OCI-LY3 (cell line): ENCODE results near the gene TMC2.

Experiments used
- H2AFZ ChIP-seq: fragments of 200-600, 300-600 bp; shearing (Covaris generic); 2 replicates; pipeline ENCODE4 v1.6.0; 2014; ENCODE audit warnings: antibody characterized with exemption, low read depth, low read length
- H3K27ac ChIP-seq: fragments of 200-600, 300-600 bp; sonication (generic); 2 replicates; pipeline ENCODE4 v1.5.1; 2014; ENCODE audit warnings: mild to moderate bottlenecking, low read length, moderate library complexity, mixed read lengths
- H3K27me3 ChIP-seq: fragments of 200-600, 300-600 bp; sonication (generic); 2 replicates; pipeline ENCODE4 v1.6.1; 2014; ENCODE audit warnings: low read depth, low read length, mixed read lengths
- H3K36me3 ChIP-seq: fragments of 200-600, 300-600 bp; sonication (generic); replicated peaks from 2 replicates; pipeline ENCODE3; 2014; ENCODE audit warnings: low read depth, low read length, mixed read lengths
- H3K4me1 ChIP-seq: fragments of 300-600, 200-600 bp; sonication (generic); 2 replicates; pipeline ENCODE4 v1.6.1; 2014; ENCODE audit warnings: low read length, mixed read lengths
- H3K4me2 ChIP-seq: fragments of 200-600, 300-600 bp; sonication (generic); 2 replicates; pipeline ENCODE4 v1.6.1; 2014; ENCODE audit warnings: low read length, mixed read lengths
- H3K4me3 ChIP-seq: fragments of 300-600, 200-600 bp; sonication (generic); 2 replicates; pipeline ENCODE4 v1.5.1; 2014; ENCODE audit warnings: antibody characterized with exemption, mild to moderate bottlenecking, low read length, moderate library complexity
- H3K79me2 ChIP-seq: fragments of 300-600, 200-600 bp; shearing (Covaris generic); 2 replicates; pipeline ENCODE4 v1.6.1; 2014; ENCODE audit warnings: mild to moderate bottlenecking, low read length, mixed read lengths
- H3K9ac ChIP-seq: fragments of 300-600, 200-600 bp; shearing (Covaris generic); 2 replicates; pipeline ENCODE4 v1.6.0; 2014; ENCODE audit warnings: mild to moderate bottlenecking, low read length, moderate library complexity
- H3K9me3 ChIP-seq: fragments of 200-600, 300-600 bp; shearing (Covaris generic); 2 replicates; pipeline ENCODE4 v1.6.1; 2014; ENCODE audit warnings: low read length, mixed read lengths; ENCODE audit not compliant: insufficient read depth
- H4K20me1 ChIP-seq: fragments of 200-600, 300-600 bp; sonication (generic); 2 replicates; pipeline ENCODE4 v1.6.1; 2016; ENCODE audit warnings: low read length, mixed read lengths; ENCODE audit not compliant: insufficient read depth
- EZH2phosphoT487 ChIP-seq: fragments of 200-600 bp; shearing (Covaris generic); IDR thresholded peaks from 2 replicates; pipeline ENCODE4 v1.6.1; 2018; ENCODE audit warnings: antibody characterized with exemption, mixed run types, low read depth
- TF ChIP-seq, protein P1 (sequence below): fragments of 200-600, 300-600 bp; sonication (generic); IDR thresholded peaks from 2 replicates; pipeline ENCODE4 v1.5.1; 2014; ENCODE audit warnings: antibody characterized with exemption, low read length, low read depth

The TMC2 gene

DNA sequence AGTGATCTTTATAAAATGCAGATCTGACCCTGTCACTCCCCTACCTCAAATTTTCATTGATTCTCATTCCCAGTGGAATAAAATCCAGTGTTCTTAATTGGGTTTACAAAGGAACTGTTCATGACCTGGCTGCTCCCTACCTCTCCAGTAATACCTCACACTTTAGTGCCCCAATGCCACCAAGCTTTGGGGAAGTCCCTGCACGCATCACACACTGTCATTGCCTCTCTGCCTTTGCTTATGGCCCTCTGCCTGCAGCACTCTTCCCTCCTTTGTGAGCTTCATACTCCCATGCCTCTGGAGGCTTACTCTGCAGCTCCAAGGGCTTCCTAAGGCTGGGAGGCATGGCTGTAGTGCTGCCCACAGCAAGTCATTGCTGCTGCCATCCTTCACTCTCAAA lies 57.4 kb downstream of the TMC2 start:
- Histone ChIP-seq H3K36me3 (no peaks in the 10 kb centered on the region), H3K9ac (no peak overlapping the region), H3K4me2 (no peak overlapping the region), H3K27ac (no peak overlapping the region), H3K4me1 (no peaks in the 10 kb centered on the region), H2AFZ (no peak overlapping the region), H3K27me3 (peaks cover 18% of the 10 kb centered on the region), H3K4me3 (no peak overlapping the region), H3K79me2 (no peaks in the 10 kb centered on the region), H4K20me1 (no peaks in the 10 kb centered on the region), H3K9me3 (no peaks in the 10 kb centered on the region)
- TF ChIP-seq, protein P1, sequence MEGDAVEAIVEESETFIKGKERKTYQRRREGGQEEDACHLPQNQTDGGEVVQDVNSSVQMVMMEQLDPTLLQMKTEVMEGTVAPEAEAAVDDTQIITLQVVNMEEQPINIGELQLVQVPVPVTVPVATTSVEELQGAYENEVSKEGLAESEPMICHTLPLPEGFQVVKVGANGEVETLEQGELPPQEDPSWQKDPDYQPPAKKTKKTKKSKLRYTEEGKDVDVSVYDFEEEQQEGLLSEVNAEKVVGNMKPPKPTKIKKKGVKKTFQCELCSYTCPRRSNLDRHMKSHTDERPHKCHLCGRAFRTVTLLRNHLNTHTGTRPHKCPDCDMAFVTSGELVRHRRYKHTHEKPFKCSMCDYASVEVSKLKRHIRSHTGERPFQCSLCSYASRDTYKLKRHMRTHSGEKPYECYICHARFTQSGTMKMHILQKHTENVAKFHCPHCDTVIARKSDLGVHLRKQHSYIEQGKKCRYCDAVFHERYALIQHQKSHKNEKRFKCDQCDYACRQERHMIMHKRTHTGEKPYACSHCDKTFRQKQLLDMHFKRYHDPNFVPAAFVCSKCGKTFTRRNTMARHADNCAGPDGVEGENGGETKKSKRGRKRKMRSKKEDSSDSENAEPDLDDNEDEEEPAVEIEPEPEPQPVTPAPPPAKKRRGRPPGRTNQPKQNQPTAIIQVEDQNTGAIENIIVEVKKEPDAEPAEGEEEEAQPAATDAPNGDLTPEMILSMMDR = no peak
- no peak for TF ChIP-seq EZH2phosphoT487

DNA sequence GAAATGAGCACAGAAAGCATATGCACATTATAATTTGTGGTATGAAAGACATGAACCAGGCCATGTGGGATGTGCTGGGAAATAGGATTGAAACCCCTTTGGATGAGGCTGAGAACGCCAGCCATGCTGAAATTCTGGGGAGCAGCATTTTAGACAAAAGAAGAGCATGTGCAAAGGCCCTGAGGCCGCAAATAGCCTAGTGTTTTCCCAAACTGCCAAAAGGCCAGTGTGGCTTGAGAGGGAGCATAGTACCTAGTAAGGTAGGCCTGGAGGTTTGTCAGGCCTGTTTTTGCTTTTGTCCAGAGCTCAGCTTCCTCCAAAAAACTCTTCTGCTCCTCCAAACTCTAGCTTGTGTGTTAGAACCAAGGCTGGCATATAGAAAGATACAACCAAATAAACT lies 58.7 kb downstream of the TMC2 start:
- Histone ChIP-seq H3K79me2 (no peaks in the 10 kb centered on the region), H3K9me3 (no peaks in the 10 kb centered on the region), H3K4me2 (no peak overlapping the region), H2AFZ (no peak overlapping the region), H3K36me3 (no peaks in the 10 kb centered on the region), H3K4me1 (no peaks in the 10 kb centered on the region), H3K4me3 (no peak overlapping the region), H4K20me1 (no peaks in the 10 kb centered on the region), H3K27ac (no peak overlapping the region), H3K9ac (no peak overlapping the region), H3K27me3 (peaks cover 18% of the 10 kb centered on the region)
- TF ChIP-seq, protein P1 = no peak
- no peak for TF ChIP-seq EZH2phosphoT487

DNA sequence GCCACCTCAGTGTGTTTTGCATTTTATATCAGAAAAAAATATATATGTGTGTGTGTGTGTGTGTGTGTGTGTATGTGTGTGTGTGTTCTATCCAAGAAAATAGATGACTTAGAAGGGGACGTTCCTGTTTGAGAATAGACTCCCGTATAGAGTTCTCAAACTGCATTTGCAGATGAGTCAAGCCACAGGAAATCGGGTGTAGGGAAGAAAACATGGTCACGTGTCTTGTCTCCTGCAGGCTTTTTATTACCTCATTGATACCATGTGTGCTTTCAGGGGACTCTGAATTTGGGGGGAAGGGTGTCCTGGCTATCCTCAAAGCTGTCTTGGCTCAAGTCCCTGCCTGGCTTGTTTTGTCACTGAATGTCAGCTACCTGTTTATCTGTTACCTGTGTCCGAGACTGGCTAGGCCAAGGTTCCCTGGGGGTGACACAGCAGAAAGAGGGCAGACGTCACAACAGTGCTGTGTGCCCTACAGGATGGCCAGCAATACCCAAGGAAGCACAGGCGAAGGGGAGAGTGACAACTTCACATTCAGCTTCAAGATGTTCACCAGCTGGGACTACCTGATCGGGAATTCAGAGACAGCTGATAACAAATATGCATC lies 60.4 kb downstream of the TMC2 start:
- Histone ChIP-seq H3K4me2 (no peak overlapping the region), H3K9me3 (no peaks in the 10 kb centered on the region), H2AFZ (no peak overlapping the region), H3K9ac (no peak overlapping the region), H3K4me3 (no peak overlapping the region), H3K79me2 (no peaks in the 10 kb centered on the region), H3K27me3 (peaks cover 21% of the 10 kb centered on the region), H3K36me3 (no peaks in the 10 kb centered on the region), H3K27ac (no peak overlapping the region), H3K4me1 (no peaks in the 10 kb centered on the region), H4K20me1 (no peaks in the 10 kb centered on the region)
- TF ChIP-seq, protein P1 = no peak
- no peak for TF ChIP-seq EZH2phosphoT487

- H3K9ac ChIP-seq = no peak overlapping the region
- no peak overlapping the region for H2AFZ ChIP-seq
These were observed 63.1 kb downstream of the TMC2 start for GRCh38 chr20:2599288-2600006.

More at GRCh38 chr20:2599288-2600006, 63.1 kb downstream of the TMC2 start:
- H3K27me3 ChIP-seq = 0 out of 2 replicates have a peak, but pooled peaks cover 8% of the 10 kb centered on the region
- H3K4me2 ChIP-seq = no peak overlapping the region
- H3K36me3 ChIP-seq = no peaks in the 10 kb centered on the region
- no peak overlapping the region for H3K27ac ChIP-seq
- no peak for TF ChIP-seq EZH2phosphoT487
- TF ChIP-seq, protein P1 = no peak
- no peaks in the 10 kb centered on the region for H3K9me3 ChIP-seq
- H3K4me3 ChIP-seq = no peak overlapping the region
- no peaks in the 10 kb centered on the region for H3K79me2 ChIP-seq
- no peaks in the 10 kb centered on the region for H4K20me1 ChIP-seq
- H3K4me1 ChIP-seq = no peaks in the 10 kb centered on the region
